Measurements from ENCODE around the gene PIP5K1A.

- no peak for TF ChIP-seq POLR2A (IDR thresholded peaks at IDR 0.05)
- TF ChIP-seq, protein P1, sequence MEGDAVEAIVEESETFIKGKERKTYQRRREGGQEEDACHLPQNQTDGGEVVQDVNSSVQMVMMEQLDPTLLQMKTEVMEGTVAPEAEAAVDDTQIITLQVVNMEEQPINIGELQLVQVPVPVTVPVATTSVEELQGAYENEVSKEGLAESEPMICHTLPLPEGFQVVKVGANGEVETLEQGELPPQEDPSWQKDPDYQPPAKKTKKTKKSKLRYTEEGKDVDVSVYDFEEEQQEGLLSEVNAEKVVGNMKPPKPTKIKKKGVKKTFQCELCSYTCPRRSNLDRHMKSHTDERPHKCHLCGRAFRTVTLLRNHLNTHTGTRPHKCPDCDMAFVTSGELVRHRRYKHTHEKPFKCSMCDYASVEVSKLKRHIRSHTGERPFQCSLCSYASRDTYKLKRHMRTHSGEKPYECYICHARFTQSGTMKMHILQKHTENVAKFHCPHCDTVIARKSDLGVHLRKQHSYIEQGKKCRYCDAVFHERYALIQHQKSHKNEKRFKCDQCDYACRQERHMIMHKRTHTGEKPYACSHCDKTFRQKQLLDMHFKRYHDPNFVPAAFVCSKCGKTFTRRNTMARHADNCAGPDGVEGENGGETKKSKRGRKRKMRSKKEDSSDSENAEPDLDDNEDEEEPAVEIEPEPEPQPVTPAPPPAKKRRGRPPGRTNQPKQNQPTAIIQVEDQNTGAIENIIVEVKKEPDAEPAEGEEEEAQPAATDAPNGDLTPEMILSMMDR (IDR thresholded peaks at IDR 0.05), result no peak
Observed at GRCh38 chr1:151176514-151177045, 21.8 kb upstream of the PIP5K1A start.

All from right lobe of liver (tissue), 4 donors.